ENCODE results near the gene IL36A.

The IL36A gene

GRCh38 chr2:113007250-113007649 lies 2.0 kb downstream of the IL36A start:
- no peak for DNase-seq (ENCODE audit: low read depth)

- no peak for DNase-seq (ENCODE audit: low read depth)
Measured at GRCh38 chr2:113009622-113010021, 4.4 kb downstream of the IL36A start.

- DNase-seq (ENCODE audit: low read depth), result no peak
Measured at GRCh38 chr2:113010088-113010487, 4.8 kb downstream of the IL36A start.

GRCh38 chr2:113011108-113011507 lies 5.8 kb downstream of the IL36A start:
- no peak for DNase-seq (ENCODE audit: low read depth)

- no peak for DNase-seq (ENCODE audit: low read depth)
Measured at GRCh38 chr2:113012436-113013335, 7.4 kb downstream of the IL36A start.

GRCh38 chr2:113013336-113013661 lies 8.0 kb downstream of the IL36A start:
- DNase-seq (ENCODE audit: low read depth), result no peak

GRCh38 chr2:113014067-113014466 lies 8.8 kb downstream of the IL36A start:
- no peak for DNase-seq (ENCODE audit: low read depth)

- no peak for DNase-seq (ENCODE audit: low read depth)
Measured at GRCh38 chr2:113015042-113015441, 9.8 kb downstream of the IL36A start.

- DNase-seq (ENCODE audit: low read depth), result no peak
Measured at GRCh38 chr2:113015655-113016054, 10.4 kb downstream of the IL36A start.

- DNase-seq (ENCODE audit: low read depth), result no peak
Measured at GRCh38 chr2:113018509-113018908, 13.2 kb downstream of the IL36A start.

GRCh38 chr2:113021312-113021711 lies 16.1 kb downstream of the IL36A start:
- no peak for DNase-seq (ENCODE audit: low read depth)

GRCh38 chr2:113024764-113025163 lies 19.5 kb downstream of the IL36A start:
- no peak for DNase-seq (ENCODE audit: low read depth)

GRCh38 chr2:113025737-113026136 lies 20.5 kb downstream of the IL36A start:
- no peak for DNase-seq (ENCODE audit: low read depth)

GRCh38 chr2:113027691-113028090 lies 22.4 kb downstream of the IL36A start:
- no peak for DNase-seq (ENCODE audit: low read depth)

- DNase-seq (ENCODE audit: low read depth), result no peak
Measured at GRCh38 chr2:113028112-113028511, 22.9 kb downstream of the IL36A start.

- no peak for DNase-seq (ENCODE audit: low read depth)
Measured at GRCh38 chr2:113032737-113033136, 27.5 kb downstream of the IL36A start.

GRCh38 chr2:113034016-113034415 lies 28.8 kb downstream of the IL36A start:
- DNase-seq (ENCODE audit: low read depth), result no peak

- no peak for DNase-seq (ENCODE audit: low read depth)
Measured at GRCh38 chr2:113036763-113037162, 31.5 kb downstream of the IL36A start.

GRCh38 chr2:113038291-113038690 lies 33.0 kb downstream of the IL36A start:
- DNase-seq (ENCODE audit: low read depth), result no peak

- no peak for DNase-seq (ENCODE audit: low read depth)
Measured at GRCh38 chr2:113039158-113039557, 33.9 kb downstream of the IL36A start.

- DNase-seq (ENCODE audit: low read depth), result no peak
Measured at GRCh38 chr2:113039719-113040118, 34.5 kb downstream of the IL36A start.

- DNase-seq (ENCODE audit: low read depth), result no peak
Measured at GRCh38 chr2:113041871-113042270, 36.6 kb downstream of the IL36A start.

GRCh38 chr2:113046465-113046864 lies 41.2 kb downstream of the IL36A start:
- no peak for DNase-seq (ENCODE audit: low read depth)
